DMS 273 (cell line): Measurements from ENCODE around the gene TMSB15C.
A peak's percentile ranks its signal among the peaks of the same experiment; 100 is the strongest.
"Not testable (repeated sequence)": the region's sequence is repeated elsewhere in the genome, so short reads cannot be mapped to it uniquely, and the experiment has no call there.

Source experiments
- DNase-seq: peaks from one replicate; lab custom pipeline; 2025; ENCODE audit not compliant: unreplicated experiment; lab: John Stamatoyannopoulos, UW

Gene TMSB15C

DNA sequence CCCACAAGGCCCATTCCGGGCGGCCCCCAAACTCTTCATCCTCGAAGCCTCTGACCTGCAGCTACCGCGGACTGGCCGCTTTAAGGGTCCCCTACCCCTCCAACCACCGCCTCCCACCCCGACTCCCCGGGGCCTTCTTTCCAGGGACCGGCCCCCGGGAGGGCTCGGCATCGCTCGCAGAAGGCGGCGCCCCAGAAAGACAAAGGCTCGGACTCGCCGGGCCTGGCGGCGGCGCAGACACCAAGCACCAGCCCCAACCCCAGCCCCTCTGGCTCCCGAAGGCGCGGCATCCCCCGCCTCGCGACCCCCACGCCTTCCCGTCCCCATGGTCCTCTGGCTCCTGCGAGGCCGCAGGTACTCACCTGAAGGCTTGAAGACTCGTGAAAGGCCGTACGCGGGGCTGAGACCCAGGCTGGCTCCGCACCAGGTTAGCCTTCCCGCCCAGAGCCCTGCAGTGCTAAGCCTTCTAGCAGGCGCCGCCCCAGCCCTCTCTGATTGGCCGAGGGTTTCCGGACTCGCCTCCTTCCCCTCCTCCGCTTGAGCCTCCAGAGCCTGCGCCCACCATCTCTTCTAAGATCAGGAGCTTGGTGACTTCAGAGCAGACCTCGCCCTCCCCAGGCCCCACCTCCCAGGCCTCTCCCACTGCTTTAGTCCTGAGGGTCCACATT, at the start of gene TMSB15C:
TSS of gene TMSB15C (minus strand) at position 459 of the 668 bp plus-strand sequence.
- not testable (repeated sequence) for DNase-seq

DNA sequence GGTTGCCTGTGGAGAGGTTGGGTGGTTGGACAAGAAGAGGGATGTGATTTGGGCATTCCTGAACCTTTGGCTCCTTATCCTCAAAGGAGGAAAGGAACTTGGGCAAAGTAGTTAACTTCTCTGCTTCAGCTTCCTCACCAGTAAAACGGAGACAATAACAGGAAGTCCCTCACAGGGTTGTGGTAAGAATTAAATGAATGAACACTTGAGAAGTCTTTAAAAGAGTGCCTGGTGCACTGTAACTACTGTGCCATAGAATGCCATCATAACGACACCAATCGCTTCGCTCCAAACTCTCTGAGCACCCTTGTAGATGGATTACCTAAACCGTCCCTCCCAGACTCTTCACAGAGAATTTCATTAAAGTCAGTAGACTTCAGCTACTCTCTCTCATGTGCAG, 46.8 kb upstream of the TMSB15C start:
- no peak for DNase-seq

DNA sequence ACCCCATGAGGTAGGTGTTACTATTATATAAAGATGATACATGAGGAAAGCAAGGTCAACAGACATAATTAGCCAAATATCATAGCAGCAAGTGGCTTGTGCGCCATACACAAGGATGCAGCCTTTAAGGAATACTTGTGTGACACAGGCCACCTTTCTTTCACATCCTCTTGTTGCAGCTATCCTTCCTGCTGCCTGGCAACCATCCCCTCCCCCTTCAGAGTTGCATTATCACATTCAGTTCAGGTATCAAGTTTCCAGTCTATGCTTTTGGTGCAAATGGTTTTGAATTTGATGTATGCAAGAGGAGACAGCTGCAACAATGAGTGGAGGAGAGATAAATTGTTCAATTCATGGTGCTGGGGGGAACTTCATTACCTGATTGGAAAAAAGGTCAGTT, 42.7 kb upstream of the TMSB15C start:
- peak; percentile 16 for DNase-seq

DNA sequence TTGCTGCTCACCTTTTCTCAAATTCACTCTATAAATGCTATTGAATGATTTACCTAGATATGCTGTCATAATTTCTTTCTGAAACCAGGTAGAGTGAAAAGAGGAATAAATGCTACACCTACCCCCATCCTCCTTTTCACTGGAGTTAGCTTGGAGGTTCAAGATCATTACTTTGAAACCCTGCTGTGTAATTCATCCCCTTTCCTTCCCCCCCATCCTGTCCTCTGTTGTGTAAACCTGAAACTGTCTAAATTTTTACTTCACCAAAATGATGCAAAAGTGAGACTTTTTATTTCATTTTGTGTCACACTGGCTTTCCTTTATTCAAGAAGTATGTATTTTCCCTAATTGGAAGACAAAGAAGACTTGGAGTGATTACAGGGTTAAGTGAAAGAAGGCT, 41.7 kb upstream of the TMSB15C start:
- DNase-seq: no peak

DNA sequence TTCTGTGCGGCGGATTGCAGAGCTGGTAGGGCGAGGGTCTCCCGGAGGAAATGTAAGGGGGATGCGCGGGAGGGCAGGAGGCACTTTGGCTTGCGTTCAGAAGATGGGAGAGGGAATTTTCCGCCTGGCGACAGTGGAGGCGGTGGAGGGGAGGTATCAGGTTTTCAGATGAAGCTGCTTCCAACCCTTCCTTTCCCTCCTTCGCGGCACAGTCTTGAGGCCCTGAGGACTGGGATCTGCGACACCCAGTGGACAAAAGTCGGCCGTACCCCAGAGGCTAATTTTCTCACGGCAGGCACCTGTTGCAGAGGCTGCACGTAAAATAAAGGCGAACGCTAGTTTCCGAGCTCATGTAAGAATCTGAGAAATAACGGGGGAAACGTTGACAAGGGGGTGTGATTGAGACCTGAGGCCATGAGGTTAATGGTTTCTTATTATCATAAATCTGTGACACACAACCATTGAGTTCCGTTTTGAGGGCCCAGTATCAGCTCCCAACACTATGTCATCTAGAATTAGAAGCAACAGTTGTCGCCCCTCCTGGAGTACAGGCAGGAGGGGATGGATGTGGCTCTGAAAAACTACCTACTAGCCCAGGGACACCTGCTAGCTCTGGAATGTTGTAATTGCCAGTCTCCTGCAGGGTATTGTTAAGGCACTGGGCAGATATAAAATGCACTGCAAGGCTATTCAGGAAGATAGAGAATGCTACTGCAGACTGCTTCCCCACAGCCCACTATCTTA, 37.4 kb upstream of the TMSB15C start:
- peak; percentile 80 for DNase-seq

DNA sequence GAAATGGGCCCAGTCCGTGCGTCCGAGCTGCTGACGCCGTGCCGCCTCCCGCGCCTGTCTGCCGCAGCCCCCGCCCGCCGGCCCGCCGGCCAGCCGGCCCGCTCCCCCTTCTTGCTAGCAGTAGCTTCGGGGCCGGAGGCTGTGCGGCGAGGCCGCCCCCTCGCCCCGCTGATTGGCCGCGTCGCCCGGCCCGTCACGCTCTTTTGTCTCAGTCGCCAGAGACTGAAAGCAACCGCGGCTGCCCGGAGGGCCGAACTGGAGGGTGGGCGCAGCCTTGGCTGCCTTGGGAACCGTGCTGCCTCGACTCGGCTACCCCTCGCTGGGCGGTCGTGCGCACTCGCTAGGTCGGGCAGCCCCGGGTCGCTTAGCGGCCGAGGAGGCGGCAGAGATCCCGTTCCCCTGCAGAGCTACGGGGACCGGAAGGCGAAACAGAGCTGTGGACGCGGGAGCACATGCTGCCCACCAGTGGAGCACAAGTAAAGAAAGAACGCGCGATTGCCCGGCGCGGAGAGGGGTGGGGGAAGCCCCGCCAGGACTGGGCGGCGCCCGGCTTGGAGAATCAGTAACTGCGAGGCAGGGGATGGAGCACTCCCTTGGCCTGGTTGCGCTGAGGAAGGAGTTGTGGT, 36.4 kb upstream of the TMSB15C start, which contains the start of gene ZCCHC18:
TSS of gene ZCCHC18 (plus strand) at position 198 of the 626 bp plus-strand sequence. CDS start 1,589 bp downstream, outside the sequence.
- DNase-seq: peak; percentile 73

DNA sequence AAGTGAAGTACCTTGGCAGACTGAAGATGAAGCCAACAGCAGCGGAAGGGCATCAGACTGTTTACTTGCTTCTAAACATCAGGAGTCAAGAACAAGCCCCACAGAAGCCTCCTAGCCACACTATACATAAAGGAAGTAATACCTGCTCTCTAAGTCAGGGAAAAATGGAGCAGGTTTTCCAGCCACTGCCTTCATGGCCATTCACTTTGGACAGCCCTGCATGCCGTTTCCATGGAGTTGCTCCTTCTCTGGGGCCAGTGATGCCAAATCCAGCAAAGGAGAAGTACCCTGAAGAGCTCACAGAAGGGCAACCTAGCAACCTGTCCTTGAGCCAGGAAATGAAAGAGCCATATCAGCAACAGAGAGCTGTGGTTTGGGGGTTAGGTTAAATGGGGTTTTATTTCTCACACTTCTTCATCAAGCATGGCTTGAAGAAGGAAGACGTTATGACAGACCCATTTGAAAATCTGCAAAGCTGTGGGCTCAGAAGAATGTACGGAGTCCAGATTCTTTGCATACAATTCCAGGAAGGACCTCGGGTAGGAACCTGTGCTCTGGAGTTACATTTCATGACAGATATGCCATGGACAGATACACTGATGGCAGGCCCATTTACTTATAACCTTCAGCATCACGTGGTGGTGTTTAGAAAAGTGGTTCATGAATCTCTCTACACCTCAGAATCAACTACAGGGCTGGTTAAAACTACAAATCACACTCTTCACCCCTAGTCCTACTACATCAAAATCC, 34.6 kb upstream of the TMSB15C start:
- DNase-seq: not testable (repeated sequence)

DNA sequence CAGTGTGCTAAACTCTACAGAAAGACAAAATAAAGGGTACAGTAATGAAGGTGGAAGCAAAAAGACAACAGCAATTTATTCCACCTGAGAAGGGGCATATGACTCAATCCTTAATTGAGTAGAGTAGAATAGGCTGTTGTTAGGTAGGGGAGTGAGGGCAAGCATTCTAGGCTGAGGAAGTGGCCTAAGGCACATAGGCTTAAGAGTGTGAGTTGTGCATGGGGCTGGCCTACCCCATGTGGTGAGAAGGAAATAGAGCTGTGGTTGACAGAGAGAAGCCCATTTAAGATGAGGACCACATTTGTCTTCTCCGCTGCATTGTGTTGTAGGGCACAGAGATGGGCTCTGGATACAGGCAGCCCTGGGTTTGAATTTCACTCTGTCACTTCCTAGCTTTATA, 32.9 kb upstream of the TMSB15C start:
- no peak for DNase-seq

DNA sequence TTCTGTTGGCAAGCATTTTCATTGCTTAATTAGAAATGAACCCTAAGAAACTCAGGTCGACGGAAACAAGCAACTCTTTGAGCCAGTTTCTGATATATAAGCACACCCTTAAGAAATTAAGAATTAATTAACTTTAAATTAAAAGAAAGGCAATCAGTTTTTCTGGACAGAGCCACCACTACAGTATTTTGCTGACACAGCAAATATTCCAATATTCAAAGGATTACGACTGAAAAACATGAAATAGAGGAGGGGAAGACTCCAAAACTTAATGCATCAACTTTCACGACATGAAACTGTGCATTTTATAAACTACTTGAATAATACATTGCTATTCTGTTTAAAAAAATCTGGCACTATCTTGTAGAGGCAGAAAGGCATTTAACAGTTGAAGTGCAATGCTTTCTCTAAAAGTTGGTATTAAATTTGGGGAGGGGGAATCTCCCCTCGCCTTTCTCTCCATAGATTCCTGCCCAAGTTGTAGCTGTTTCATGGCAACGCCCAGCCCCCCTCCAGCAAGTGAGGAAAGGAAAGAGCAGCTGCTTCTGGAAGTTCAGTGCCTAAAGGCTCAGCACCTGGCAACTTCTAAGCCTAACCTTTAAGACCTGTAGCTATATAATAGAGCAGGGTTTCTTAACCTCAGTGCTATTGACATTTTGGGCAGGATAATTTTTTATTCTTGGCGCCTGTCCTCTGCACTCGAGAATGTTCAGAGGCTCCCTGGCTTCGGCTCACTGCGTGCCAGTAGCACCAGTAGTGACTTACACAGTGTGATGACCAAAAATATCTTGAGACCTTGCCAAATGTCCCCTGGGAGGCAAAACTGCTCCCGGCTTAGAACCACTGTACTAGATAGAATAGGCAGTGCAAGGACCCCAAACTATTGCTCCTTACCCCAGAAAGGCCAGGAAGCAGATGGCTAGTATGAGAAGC, 29.6 kb upstream of the TMSB15C start:
- DNase-seq: peak; percentile 6

DNA sequence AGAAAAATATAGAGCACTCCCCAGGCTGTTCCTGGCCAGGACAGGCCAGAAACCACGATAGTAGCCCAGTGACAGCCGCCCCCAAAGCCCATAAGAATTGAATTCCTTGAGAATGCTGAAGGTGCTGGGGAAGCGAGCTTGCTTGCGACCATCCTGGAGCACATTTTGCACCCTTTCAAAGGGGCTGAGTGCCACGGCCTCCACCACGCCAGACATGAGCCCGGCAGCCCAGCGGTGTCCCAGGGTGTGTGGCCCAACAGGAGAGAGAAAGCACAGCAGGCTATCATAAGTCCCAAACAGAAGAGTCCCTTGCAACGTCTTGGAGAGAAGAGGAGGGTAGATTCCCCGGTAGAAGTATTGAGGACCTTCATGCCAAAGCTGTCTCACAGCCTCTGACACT, 28.6 kb upstream of the TMSB15C start:
- DNase-seq: no peak

DNA sequence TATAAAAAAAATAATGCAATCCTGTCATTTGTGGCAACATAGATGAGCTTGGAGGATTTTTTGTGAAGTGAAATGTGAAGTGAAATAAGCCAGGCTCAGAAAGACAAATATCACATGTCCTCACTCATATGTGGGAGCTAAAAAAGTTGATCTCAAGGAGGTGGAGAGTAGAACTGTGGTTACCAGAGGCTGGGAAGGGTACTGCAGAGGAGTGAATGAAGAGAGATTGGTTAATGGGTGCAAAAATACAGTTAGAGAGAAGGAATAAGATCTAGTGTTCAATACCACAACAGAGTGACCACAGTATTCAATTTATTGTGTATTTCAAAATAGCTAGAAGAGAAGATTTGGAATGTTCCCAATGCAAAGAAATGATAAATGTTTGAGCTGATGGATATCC, 22.9 kb upstream of the TMSB15C start:
- no peak for DNase-seq

DNA sequence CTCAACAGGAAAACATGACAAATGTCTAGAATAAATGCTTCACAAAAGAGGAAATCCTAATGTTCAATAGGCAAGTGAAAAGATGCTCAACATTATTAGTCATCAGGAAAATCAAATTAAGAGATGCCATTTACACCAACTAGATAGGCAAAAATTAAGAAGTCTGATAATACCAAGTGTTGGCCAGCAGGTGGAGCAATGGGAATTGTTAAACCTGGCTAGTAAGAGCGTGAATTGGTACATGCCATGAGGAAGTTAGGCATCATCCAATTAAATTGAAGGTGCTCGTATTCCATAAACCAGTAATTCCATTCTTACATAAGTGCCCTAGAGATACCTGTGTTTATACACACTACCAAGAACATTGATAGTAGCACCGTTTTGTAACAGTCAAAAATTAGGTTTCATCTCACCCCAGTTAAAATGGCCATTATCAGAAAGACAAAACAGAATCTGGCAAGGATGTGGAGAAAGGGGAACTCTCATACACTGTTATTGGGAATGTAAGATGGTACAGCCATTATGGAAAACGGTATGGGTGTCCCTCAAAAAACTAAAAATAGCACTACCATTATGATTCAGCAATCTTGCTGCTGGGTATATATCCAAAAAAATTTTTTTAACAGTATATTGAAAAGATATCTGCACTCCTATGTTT, 22.2 kb upstream of the TMSB15C start:
- DNase-seq: peak; percentile 83

DNA sequence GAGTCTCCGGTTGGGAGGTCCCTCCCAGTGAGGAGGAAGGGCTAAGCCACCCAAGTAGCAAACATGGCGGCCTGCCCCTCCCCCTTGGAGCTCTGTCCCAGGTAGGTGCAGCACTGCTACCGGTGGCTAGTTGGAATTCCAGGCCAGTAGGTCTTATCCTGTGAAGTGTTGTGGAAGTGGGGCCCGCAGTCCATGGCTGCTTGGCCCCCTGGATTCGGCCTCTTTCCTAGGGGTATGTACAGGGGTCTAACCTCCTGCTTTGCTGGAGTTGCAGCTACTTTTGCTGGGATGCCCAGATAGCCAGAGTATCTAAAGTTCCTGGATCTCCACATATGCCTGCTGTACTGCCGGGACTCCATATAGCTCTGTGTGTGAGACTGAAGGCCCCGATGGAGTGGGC, 9.9 kb upstream of the TMSB15C start:
- no peak for DNase-seq

DNA sequence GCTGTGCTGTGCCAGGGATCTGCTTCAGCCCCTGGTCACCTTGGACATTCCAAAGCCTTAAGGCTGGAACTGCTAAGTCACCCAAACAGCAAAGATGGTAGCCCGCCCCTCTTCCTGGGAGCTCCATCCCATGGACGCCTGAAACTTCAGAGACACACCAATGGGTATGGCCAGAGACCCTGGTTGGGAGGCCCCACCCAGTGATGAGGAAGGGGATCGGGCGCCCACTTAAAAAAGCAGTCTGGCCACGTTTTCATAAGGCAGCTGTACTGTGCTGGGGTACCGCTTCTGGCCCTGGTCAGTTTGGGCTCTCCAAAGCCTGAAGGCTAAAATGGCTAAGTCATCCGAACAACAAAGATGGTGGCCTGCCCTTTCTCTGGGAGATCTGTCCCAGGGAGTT, 9.4 kb upstream of the TMSB15C start:
- no peak for DNase-seq

DNA sequence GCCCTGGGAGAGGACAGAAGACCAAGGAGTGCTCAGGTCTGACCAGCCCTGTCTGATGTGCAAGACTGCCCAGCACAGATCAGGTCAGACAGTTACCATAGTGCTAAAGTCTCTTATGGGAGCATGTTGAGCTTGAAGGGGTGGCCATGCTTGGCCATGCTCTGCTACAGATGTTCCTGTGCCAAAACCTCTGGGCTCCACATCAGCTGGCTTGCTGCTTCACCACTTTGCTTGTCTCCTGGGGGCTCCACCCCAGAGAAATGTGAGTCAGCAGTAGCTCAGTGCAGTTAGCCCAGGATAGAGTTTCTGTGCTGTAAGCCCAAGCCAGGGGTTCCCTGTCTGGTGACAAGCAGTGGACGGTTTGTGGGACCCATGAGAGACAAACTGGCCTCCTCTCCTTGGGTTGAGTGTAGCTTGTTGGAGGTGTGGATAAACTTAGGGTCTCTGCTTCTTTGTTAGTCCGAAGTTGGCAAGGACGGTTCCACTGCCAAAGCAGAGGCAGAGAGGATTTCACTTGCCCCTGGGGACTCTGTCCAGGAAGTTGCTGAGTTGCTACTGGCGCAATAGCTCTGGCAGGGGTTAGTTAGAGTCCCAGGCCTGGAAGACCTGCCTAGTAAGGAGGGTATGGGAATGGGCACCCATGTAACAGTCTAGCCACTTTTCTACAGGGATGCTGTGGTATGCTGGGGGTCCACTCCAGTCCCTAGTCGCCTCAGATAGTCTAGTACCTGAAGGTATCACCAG, 8.7 kb upstream of the TMSB15C start:
- DNase-seq: no peak

DNA sequence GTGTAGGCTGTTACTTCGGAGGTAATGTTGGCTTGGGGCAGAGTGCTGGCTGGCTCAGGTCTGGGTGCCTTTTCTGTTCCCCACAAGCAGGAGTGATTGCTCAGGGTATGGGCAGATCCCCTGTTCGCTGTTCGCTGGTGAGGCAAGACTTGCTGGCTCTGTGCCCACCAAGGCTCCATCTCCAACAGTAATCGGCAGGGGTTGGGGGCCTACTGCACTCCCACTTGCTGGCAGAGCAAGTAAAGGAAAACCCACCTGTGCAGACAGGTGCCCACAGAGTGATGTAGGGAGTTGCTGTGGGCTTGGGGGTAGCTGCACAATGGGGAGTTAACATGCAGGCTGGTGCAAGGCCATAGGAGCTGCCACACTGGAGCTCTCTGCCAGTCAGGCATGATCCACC, 8.0 kb upstream of the TMSB15C start:
- no peak for DNase-seq

DNA sequence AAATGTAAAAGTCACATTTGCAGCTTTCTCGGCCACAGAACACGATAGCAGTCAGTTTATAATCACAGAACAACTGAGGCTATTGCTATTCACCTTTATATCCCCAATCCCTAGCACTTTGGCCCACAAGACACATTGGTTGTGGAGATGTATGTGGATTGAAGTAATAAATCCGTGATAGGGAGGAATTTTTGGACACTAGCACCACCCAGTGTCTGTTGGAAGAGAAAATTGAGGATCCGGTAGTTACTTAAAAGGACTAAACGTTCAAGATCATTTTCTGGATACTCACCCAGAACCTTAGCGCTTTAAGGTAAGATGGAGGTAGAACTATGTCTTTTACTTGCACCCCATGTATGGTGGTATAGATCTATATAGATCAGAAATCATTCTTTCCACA, 1.8 kb upstream of the TMSB15C start:
- not testable (repeated sequence) for DNase-seq

DNA sequence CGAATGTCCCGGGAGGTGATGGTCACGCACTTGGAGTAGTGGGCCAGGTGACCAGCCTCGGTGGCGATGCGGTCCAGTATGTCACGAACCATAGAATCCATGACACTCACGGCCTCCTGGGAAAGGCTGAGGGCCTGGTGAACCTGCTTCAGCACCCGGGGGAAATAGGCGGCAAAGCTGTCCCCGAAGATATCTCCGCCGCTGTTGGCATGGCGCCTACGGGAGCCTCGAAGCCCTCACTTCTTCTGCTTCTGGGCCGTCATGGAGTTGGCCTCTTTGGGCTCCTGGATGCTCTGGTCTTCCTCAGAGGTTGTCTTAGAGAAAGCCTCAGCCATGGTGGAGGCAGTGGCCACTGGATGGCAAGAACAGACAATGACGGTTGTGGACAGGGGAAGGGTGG, 13.4 kb downstream of the TMSB15C start:
- not testable (repeated sequence) for DNase-seq

DNA sequence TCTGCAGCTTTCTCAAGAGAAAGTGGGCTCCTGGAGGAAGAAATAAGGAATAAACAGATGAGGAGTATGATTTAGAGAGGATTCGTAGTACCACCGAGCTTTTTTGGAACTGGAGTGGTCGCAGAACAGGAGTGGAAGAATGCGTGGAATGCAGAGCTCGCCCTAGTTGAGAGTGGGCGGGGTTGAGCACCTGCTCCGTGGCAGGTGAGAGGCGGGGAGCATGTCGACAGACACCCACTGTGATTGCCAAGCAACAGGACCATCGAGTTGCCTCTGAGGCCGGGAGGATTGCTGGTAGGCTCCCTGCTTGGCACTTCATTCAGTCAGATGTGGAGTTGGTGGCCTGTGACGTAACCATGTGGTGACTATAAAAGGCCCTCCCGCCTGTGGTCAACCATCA, 21.1 kb downstream of the TMSB15C start:
- DNase-seq: not testable (repeated sequence)
